ENCODE measurements around the gene EPN1.

GRCh38 chr19:55636723-55637122 is 38.3 kb upstream of the EPN1 start:
- TF ChIP-seq CTCF (IDR thresholded peaks at IDR 0.05; ENCODE audit: low read depth, low read length, poor library complexity, severe bottlenecking) (no peak), EZH2phosphoT487 (IDR thresholded peaks at IDR 0.05; ENCODE audit: borderline replicate concordance, low read length) (no peak)

Data from DOHH2 (cell line).